ENCODE measurements around the gene PIP5K1B. TPM values are rescaled to one million over a fixed set of nuclear protein-coding genes. Genes with fewer than 3 reads are reported as not detected.

Gene PIP5K1B
- total RNA-seq, 1 experiment from 2014 or later: 2.5 TPM

DNA sequence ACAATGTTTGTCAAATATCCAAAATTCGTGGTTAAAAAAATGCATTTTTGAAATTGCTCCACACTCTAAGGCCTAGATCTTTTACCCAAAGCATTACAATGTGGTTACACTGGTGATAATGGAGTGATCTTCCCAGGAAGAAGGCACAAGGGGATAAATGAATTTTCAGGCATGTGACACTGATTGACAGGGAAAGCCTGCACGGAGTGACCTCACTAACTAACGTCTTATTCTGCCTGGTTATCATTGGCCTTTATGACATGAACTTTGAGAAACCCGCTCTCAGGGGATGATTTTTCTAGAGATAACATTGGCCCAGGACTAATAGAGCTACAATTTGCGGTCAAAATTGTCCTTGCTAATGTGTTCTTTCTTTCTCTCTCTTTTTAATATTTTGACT lies 171.2 kb downstream of the PIP5K1B start:
- no peak overlapping the region for H3T11ph ChIP-seq (ENCODE audit: low read length)
- no peak overlapping the region for H4K5ac ChIP-seq (ENCODE audit: insufficient read length, low read depth, low read length)
- Mint-ChIP-seq H3K4me1 (peaks cover 58 to 60% of the 10 kb centered on the region in 2 experiments), H3K9me3 (no peaks in the 10 kb centered on the region), H3K27me3 (ENCODE audit: low read depth) (no peaks in the 10 kb centered on the region), H3K36me3 (ENCODE audit: insufficient read depth in 1 of 3, low read depth in 3 of 3) (no peaks in the 10 kb centered on the region; a peak in 2 of 7 replicates), H3K4me3 (no peak overlapping the region; a peak in 1 of 5 replicates), H3K27ac (peak overlapping the region; percentile 3 to 59 (median 47); a peak in 4 of 7 replicates)
- H3K27me3 ChIP-seq (ENCODE audit: insufficient read depth, low read length): no peaks in the 10 kb centered on the region
- no peaks in the 10 kb centered on the region for H4K20me1 ChIP-seq (ENCODE audit: control insufficient read depth, insufficient read depth, insufficient read length)
- no peak overlapping the region for H3K4me2 ChIP-seq (ENCODE audit: insufficient read depth, insufficient read length, low read length)
- H3K14ac ChIP-seq (ENCODE audit: insufficient read depth, low read length): no peak overlapping the region
- H2BK15ac ChIP-seq (ENCODE audit: low read depth, low read length): no peak overlapping the region
- H3K56ac ChIP-seq (ENCODE audit: insufficient read length, low read depth, low read length): no peak overlapping the region
- no peak overlapping the region for H2AK5ac ChIP-seq (ENCODE audit: insufficient read length, low read length)
- no peak overlapping the region for H4K91ac ChIP-seq (ENCODE audit: insufficient read length, low read depth, low read length)
- no peak overlapping the region for H4K8ac ChIP-seq (replicated peaks; ENCODE audit: insufficient read length, low read depth, low read length)
- H2BK120ac ChIP-seq (ENCODE audit: low read depth, low read length, poor library complexity, severe bottlenecking): no peak overlapping the region
- no peak for DNase-seq
- H2BK5ac ChIP-seq (ENCODE audit: insufficient read length, low read length): peak overlapping the region; percentile 16
- H2BK20ac ChIP-seq (ENCODE audit: low read depth, low read length, poor library complexity, severe bottlenecking): no peak overlapping the region
- H3K27ac ChIP-seq (ENCODE audit: insufficient read length, low read depth, low read length): no peak overlapping the region
- H3K18ac ChIP-seq (ENCODE audit: insufficient read length, low read depth, low read length): no peak overlapping the region
- no peaks in the 10 kb centered on the region for H3K79me2 ChIP-seq (ENCODE audit: insufficient read depth, low read length)
- H3K9ac ChIP-seq (ENCODE audit: extremely low read depth, insufficient read length, low read length): no peak overlapping the region
- H3K4ac ChIP-seq (ENCODE audit: low read depth, low read length): no peak overlapping the region
- WGBS (ENCODE audit: extremely low coverage, insufficient read length, low lambda C conversion rate): no CpG with 5 or more reads among the region's 5 CpGs
- no peak overlapping the region for H2AFZ ChIP-seq (ENCODE audit: low read length)
- no peak for TF ChIP-seq CTCF (conservative IDR thresholded peaks at IDR 0.05)
- no peaks in the 10 kb centered on the region for H3K23me2 ChIP-seq (ENCODE audit: insufficient read length, low read depth, low read length, poor library complexity, severe bottlenecking)
- H2BK12ac ChIP-seq (ENCODE audit: insufficient read length, low read depth, low read length): no peak overlapping the region
- H3K23ac ChIP-seq (ENCODE audit: insufficient read length, low read depth, low read length): no peak overlapping the region
- no peaks in the 10 kb centered on the region for H3K79me1 ChIP-seq (ENCODE audit: insufficient read depth, low read depth, low read length, poor library complexity, severe bottlenecking)
- no peaks in the 10 kb centered on the region for H3K9me3 ChIP-seq (ENCODE audit: control insufficient read depth, low read depth, low read length)
- peaks cover 9% of the 10 kb centered on the region; the same call in 1 of the 2 replicates for H3K4me1 ChIP-seq (ENCODE audit: insufficient read depth, low read length)
